K562 (cell line): ENCODE results near the gene MRPS26. TPM values are rescaled to one million over a fixed set of nuclear protein-coding genes. Genes with fewer than 3 reads are reported as not detected.

Experiments
- C11orf30 ChIP-seq: fragments of 450-650 bp; IDR thresholded peaks from 2 replicates; pipeline ENCODE4 v1.6.1; 2016; ENCODE audit warnings: low read depth, mild to moderate bottlenecking
- CBFA2T3 ChIP-seq: fragments of 450-650 bp; IDR thresholded peaks from 2 replicates; pipeline ENCODE4 v1.6.1; 2017
- DPF2 ChIP-seq: fragments of 450-650 bp; IDR thresholded peaks from 2 replicates; pipeline ENCODE4 v1.6.1; 2016
- EGR1 ChIP-seq: fragments of 450-650 bp; conservative IDR thresholded peaks from 2 replicates; pipeline ENCODE4 v1.6.1; 2017; ENCODE audit warnings: mild to moderate bottlenecking
- EHMT2 ChIP-seq: fragments of 450-650 bp; IDR thresholded peaks from 2 replicates; pipeline ENCODE4 v1.6.1; 2018; ENCODE audit warnings: antibody characterized with exemption
- GATA2 ChIP-seq: sonication (generic); formaldehyde crosslinking; IDR thresholded peaks from 2 replicates; pipeline ENCODE4 v1.4.0; 2020; ENCODE audit warnings: mild to moderate bottlenecking, missing genetic modification reagents
- JUND ChIP-seq, 2 experiments: IDR thresholded peaks; 2 replicates in 1 of 2; 3 replicates in 1 of 2; pipeline ENCODE4 v1.6.1; 2011; ENCODE audit warnings: borderline replicate concordance in 2 of 2, low read depth in 2 of 2, low read length in 2 of 2, improper control_type of control experiment in 1 of 2, missing biosample characterization in 1 of 2, missing genetic modification characterization in 1 of 2, missing genetic modification reagents in 1 of 2
- MNT ChIP-seq, 2 experiments: fragments of 450-650 bp; conservative IDR thresholded peaks; 2 replicates each; pipeline ENCODE4 v1.6.1; 2017; ENCODE audit warnings: mild to moderate bottlenecking in 2 of 2, moderate library complexity in 2 of 2
- MYC ChIP-seq, 2 experiments: fragments of 250-450 bp in 1 of 2; sonication (Bioruptor Pico) in 1 of 2; IDR thresholded peaks; 2 replicates each; pipeline versions ENCODE4 v1.5.1 to v1.6.1; 2012 to 2021; ENCODE audit warnings: low read depth in 2 of 2, borderline replicate concordance in 1 of 2, improper control_type of control experiment in 1 of 2, low read length in 1 of 2, mild to moderate bottlenecking in 1 of 2, moderate library complexity in 1 of 2
- NBN ChIP-seq: fragments of 450-650 bp; IDR thresholded peaks from 2 replicates; pipeline ENCODE4 v1.6.1; 2016; ENCODE audit warnings: low read depth, mild to moderate bottlenecking
- NFRKB ChIP-seq: fragments of 450-650 bp; IDR thresholded peaks from 2 replicates; pipeline ENCODE4 v1.6.1; 2016; ENCODE audit warnings: low read depth
- POLR2AphosphoS5 ChIP-seq: IDR thresholded peaks from 2 replicates; pipeline ENCODE4 v1.6.1; 2011; ENCODE audit warnings: mild to moderate bottlenecking, low read depth, low read length, moderate library complexity; ENCODE audit not compliant: control insufficient read depth, insufficient read depth
- RAD51 ChIP-seq: fragments of 450-650 bp; IDR thresholded peaks from 2 replicates; pipeline ENCODE4 v1.7.1; 2016; ENCODE audit warnings: low read depth, mild to moderate bottlenecking, borderline replicate concordance
- SMARCA4 ChIP-seq: fragments of 450-650 bp; IDR thresholded peaks from 2 replicates; pipeline ENCODE4 v1.6.1; 2016
- SMARCE1 ChIP-seq: fragments of 450-650 bp; IDR thresholded peaks from 2 replicates; pipeline ENCODE4 v1.7.1; 2016; ENCODE audit warnings: mild to moderate bottlenecking
- TCF3 ChIP-seq: sonication (generic); formaldehyde crosslinking; IDR thresholded peaks from 2 replicates; pipeline ENCODE4 v1.4.0; 2020; ENCODE audit warnings: mild to moderate bottlenecking, missing genetic modification reagents
- TEAD4 ChIP-seq, 2 experiments: sonication (generic) in 1 of 2; formaldehyde crosslinking in 1 of 2; IDR thresholded peaks; 2 replicates each; pipeline versions ENCODE4 v1.6.1 to v1.8.0; 2012 to 2022; ENCODE audit warnings: borderline replicate concordance in 1 of 2, inconsistent platforms in 1 of 2, low read length in 1 of 2, mild to moderate bottlenecking in 1 of 2, missing genetic modification reagents in 1 of 2
- ZBTB43 ChIP-seq: sonication (generic); formaldehyde crosslinking; IDR thresholded peaks from 2 replicates; pipeline ENCODE4 v1.8.0; 2023; ENCODE audit warnings: mild to moderate bottlenecking, missing genetic modification reagents
- ZEB2 ChIP-seq: fragments of 450-650 bp; IDR thresholded peaks from 2 replicates; pipeline ENCODE4 v1.6.1; 2016
- ZNF24 ChIP-seq: fragments of 450-650 bp; IDR thresholded peaks from 2 replicates; pipeline ENCODE4 v1.6.1; 2016
- ZNF655 ChIP-seq: fragments of 250-450 bp; sonication (Bioruptor Pico); IDR thresholded peaks from 2 replicates; pipeline ENCODE4 v1.5.0; 2021
- ZNF79 ChIP-seq: fragments of 250-450 bp; sonication (Bioruptor Pico); IDR thresholded peaks from 2 replicates; pipeline ENCODE4 v1.4.0; 2020; ENCODE audit warnings: low read depth, mild to moderate bottlenecking, moderate library complexity
- polyA plus RNA-seq, 8 experiments: library from polyadenylated mRNA; depleted of rRNA in 4 of 8; stranded (reverse) in 5 of 8; unstranded in 3 of 8; fragments of >200 nt; fragmentation: Nextera tagmentation in 2 of 8; fragmentation: Illumina TruSeq in 1 of 8; extraction: Ambion mirVana in 2 of 8; extraction: Trizol in 1 of 8; gene quantifications; 2 replicates each; pipeline versions ENCODE4 v1.2.1 to v1.2.3, GENCODE V29; 2011 to 2014; ENCODE audit warnings: inconsistent platforms in 1 of 8, missing spikeins in 1 of 8
- total RNA-seq, 7 experiments: library from RNA; depleted of rRNA in 6 of 7; stranded (reverse); fragments of >200 nt in 6 of 7; fragmentation: Illumina TruSeq in 2 of 7; extraction: Trizol in 2 of 7; gene quantifications; 2 replicates each; pipeline versions ENCODE4 v1.2.1 to v1.2.3, GENCODE V29; 2011 to 2021; ENCODE audit warnings: low replicate concordance in 1 of 7

Gene MRPS26
- total and polyA plus RNA-seq, 9 of the 15 experiments (the other 6 are each of a cell fraction or from before 2014, with no cell fraction given): 2.7 to 70.5 (median 28.8) TPM

GRCh38 chr20:3077618-3078134, 31.8 kb downstream of the MRPS26 start (continued):
- TF ChIP-seq ZNF655 (no peak), TCF3 (CRISPR knock-in tag) (peak; percentile 87), MNT (conservative IDR thresholded peaks at IDR 0.05) (peak; percentile 63 to 82), ZNF24 (0 out of 2 replicates have a peak, but pooled peaks have one; percentile 11), SMARCE1 (peak; percentile 56; the same call in 1 of the 2 replicates), EHMT2 (peak; percentile 76), TEAD4 (IDR thresholded peaks at IDR 0.05; ENCODE audit: low read length) (0 out of 2 replicates have a peak, but pooled peaks have one; percentile 12), TEAD4 (CRISPR knock-in tag; IDR thresholded peaks at IDR 0.05; ENCODE audit: borderline replicate concordance) (no peak), GATA2 (CRISPR knock-in tag) (peak; percentile 66), NFRKB (peak; percentile 51), RAD51 (0 out of 2 replicates have a peak, but pooled peaks have one; percentile 23), POLR2AphosphoS5 (0 out of 2 replicates have a peak, but pooled peaks have one; percentile 46), JUND (IDR thresholded peaks at IDR 0.05; ENCODE audit: borderline replicate concordance, low read depth, low read length) (0 out of 2 replicates have a peak, but pooled peaks have one; percentile 9), JUND (tag; IDR thresholded peaks at IDR 0.05; ENCODE audit: borderline replicate concordance, low read depth, low read length) (peak; percentile 37; the same call in 2 of the 3 replicates), MYC (IDR thresholded peaks at IDR 0.05; ENCODE audit: low read depth, low read length) (peak; percentile 47; the same call in 1 of the 2 replicates), MYC (CRISPR knock-in tag; IDR thresholded peaks at IDR 0.05; ENCODE audit: borderline replicate concordance, low read depth) (no peak), CBFA2T3 (peak; percentile 83), ZNF79 (CRISPR knock-in tag) (no peak), ZBTB43 (CRISPR knock-in tag) (no peak), EGR1 (peak; percentile 23; the same call in 1 of the 2 replicates), ZEB2 (peak; percentile 45; the same call in 1 of the 2 replicates), SMARCA4 (peak; percentile 71), C11orf30 (peak; percentile 93), NBN (peak; percentile 72; the same call in 1 of the 2 replicates), DPF2 (peak; percentile 87)
